DMS 273 (cell line): ENCODE results near the gene TUB.

Experiments used
- DNase-seq: peaks from one replicate; lab custom pipeline; 2025; ENCODE audit not compliant: unreplicated experiment; lab: John Stamatoyannopoulos, UW

Gene TUB

GRCh38 chr11:8103909-8104308 is 22.9 kb downstream of the TUB start:
- no peak for DNase-seq

DNA sequence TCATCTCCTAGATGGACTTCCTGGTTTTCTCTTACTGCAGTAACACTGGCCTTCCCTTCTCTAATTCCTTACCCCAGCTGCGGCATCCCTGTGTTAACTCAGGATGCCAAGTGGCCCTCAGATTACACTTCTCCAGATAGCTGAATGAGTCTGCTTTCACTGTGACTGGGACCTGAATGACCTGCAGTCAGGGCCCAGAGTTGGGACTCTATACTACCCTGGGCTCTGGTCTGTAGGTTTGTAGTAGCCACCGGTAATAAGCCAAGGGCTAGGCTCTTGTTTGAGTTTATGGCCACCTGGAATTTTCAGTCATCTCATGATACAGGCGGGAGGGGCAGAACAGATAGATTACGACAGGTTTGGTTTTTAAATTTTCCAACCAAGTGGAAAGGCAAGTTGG is 24.1 kb downstream of the TUB start:
- no peak for DNase-seq

GRCh38 chr11:8105666-8106065 is 24.7 kb downstream of the TUB start:
- DNase-seq = no peak

GRCh38 chr11:8106679-8107078 is 25.7 kb downstream of the TUB start:
- DNase-seq = no peak

- DNase-seq = no peak
Observed at GRCh38 chr11:8107642-8108041, 26.6 kb downstream of the TUB start.

- no peak for DNase-seq
Observed at GRCh38 chr11:8108421-8108820, 27.4 kb downstream of the TUB start.

DNA sequence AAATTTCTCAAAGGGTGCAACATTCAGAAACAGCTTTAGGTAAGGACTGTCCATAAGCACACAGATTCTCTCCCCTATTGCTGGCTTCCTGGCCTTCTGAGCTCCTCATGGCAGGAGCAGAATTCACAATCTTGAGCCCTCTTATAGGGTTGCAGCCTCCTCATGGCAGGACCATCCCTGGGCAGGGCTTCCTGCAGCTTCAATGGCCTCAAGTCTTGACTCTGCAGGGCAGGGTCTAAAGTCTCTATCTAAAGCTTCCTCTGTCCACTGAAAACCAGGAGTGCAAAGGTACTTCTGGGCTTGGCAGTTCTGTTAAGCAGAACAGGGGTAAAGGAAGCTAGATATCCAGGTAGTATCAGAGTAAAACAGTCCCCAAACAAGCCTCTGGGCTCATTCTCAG is 28.7 kb downstream of the TUB start:
- DNase-seq = no peak

- peak; percentile 36 for DNase-seq
Observed at GRCh38 chr11:8110396-8110795, 29.4 kb downstream of the TUB start.

- DNase-seq = peak; percentile 45
Observed at GRCh38 chr11:8111636-8112035, 30.6 kb downstream of the TUB start.

DNA sequence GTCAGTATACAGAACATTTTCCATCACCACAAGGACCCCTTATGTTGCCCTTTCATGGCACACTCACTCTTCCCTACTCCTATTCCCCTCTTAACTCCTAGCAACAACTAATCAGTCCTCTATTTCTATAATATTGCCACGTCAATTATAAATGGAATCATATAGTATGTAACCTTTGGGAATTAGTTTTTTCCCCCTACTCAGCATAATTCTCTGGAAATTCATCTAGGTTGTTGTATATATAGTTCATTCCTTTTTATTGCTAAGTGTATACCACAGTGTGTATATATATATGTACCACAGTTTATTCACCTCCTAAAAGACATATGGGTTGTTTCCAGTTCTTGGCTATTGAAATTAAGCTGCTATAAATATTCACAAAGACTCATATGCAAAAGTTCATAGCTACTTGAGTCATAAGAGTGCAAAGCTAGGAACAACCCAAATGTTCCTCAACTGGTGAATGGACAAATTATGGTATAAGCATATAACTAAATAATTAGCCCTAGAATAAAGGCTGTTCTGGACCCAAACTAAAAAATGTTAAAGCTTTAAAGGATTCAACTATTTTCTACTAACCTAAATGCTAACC is 41.3 kb downstream of the TUB start:
- no peak for DNase-seq

DNA sequence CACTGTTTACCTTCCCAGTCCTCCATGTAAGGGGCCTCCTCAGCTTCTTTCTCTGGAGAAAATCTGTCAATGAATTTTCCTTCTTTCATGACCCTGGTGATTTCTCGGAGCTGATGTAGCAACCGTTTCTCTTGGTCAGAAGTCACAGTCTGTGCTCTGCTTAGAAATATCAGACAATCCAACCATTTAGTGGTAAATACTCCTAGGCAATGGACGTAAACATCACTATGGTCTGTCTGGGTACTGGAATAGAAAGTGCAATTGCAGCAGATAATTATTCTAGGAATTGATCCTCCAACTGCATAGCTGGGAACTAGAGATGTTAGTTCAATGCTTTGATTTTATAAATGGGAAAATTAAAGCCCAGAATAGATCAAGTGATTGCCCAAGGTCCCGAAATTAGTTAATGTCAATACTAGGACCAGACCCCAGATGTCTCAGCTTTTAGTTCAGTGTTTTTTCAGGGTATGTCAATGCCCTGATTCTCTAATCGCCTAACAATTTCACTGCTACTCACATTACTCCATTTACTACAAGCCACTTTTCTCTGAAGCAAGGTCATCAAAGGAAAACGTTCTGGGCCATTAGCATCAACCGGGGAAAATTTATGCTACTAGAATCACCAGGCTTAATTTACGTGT is 45.8 kb downstream of the TUB start:
- DNase-seq = no peak

DNA sequence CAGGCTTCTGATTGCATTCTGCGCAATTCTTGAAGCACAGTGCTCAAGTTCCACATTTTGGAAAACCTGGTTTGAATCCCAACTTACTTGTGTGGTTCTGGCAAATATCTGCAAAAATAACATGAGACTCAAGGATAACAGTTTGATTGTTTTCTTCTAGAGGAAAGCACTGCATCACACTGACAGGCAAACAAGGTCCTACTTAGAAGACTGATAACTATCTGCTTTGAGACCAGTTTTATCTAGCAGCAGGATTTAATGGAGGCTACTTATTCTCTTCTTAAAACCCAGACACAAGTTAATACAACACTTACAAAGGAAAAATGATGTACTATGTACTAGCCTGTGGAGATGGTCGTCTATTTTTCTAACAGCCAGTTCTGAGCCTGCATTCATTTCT is 46.4 kb downstream of the TUB start:
- DNase-seq = no peak

DNA sequence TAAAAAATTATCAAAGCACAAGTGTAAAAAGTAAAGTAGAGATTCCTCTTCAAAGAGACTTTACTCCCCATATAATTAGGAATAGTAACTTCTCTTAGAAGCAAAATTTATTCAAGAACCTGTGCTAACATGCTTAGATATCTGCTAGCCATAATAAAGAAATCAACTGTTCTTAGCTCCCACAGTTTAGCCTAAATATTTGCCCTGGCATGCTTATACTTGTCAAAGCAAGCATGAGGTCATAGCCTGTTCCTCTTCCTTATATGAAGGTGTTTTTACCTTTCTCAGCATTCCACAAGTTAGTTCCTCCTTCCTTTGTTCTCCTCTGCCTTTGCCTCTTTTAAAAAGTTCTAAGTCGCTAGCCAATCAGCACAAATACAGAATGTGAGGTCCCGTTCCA is 57.5 kb downstream of the TUB start:
- DNase-seq = no peak

GRCh38 chr11:8149726-8150125 is 68.7 kb downstream of the TUB start:
- DNase-seq = no peak
